Measurements from ENCODE around the gene MRPL1.

Gene MRPL1

DNA sequence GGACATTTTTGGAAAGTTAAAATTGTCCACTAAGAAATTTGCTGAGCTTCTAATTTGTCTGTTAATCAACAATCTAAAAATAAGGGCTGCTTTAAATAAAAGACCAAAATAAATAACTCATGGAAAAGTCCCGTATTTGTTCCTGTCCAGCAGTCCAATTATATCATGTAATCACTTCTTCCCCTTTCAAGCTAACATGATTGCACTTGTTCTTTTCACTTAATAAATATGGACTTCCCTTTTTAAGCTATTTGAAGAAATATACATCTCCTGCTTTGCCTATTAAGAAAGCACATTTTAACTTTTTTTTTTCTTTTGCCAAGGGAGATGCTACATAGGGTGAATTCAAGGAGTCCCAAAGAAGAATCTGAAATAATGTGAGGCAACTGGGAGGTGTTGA is 138.9 kb downstream of the MRPL1 start:
- ChIA-PET CTCF (interaction anchor here (0.6 kb wide), 1 partner anchor 799 kb away, joined by 3 read pairs; no protein-coding TSS in a partner anchor), POLR2A (ENCODE audit: low non-redundant PET) (no interaction called here)
- H3K27ac ChIP-seq: no peak overlapping the region
- TF ChIP-seq, protein P1, sequence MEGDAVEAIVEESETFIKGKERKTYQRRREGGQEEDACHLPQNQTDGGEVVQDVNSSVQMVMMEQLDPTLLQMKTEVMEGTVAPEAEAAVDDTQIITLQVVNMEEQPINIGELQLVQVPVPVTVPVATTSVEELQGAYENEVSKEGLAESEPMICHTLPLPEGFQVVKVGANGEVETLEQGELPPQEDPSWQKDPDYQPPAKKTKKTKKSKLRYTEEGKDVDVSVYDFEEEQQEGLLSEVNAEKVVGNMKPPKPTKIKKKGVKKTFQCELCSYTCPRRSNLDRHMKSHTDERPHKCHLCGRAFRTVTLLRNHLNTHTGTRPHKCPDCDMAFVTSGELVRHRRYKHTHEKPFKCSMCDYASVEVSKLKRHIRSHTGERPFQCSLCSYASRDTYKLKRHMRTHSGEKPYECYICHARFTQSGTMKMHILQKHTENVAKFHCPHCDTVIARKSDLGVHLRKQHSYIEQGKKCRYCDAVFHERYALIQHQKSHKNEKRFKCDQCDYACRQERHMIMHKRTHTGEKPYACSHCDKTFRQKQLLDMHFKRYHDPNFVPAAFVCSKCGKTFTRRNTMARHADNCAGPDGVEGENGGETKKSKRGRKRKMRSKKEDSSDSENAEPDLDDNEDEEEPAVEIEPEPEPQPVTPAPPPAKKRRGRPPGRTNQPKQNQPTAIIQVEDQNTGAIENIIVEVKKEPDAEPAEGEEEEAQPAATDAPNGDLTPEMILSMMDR (conservative IDR thresholded peaks at IDR 0.05; ENCODE audit: low read depth): no peak
- no peak for DNase-seq (ENCODE audit: low spot score)

GRCh38 chr4:78002260-78002659 is 139.6 kb downstream of the MRPL1 start:
- CTCF ChIA-PET: no interaction called here
- DNase-seq (ENCODE audit: low spot score): no peak
- POLR2A ChIA-PET (ENCODE audit: low non-redundant PET): no interaction called here
- no peak overlapping the region for H3K27ac ChIP-seq
- TF ChIP-seq, protein P1 (conservative IDR thresholded peaks at IDR 0.05; ENCODE audit: low read depth): no peak
